Lower lobe of right lung (tissue), 2 donors: ENCODE measurements around the gene VHLL. TPM values are rescaled to one million over a fixed set of nuclear protein-coding genes. Genes with fewer than 3 reads are reported as not detected.

ENCODE experiments used
- ATAC-seq, 2 donors: fragments of 200-7000 bp; cut with Tn5 transposase; one replicate each; pipeline ENCODE4 v1.9.1; 2020 to 2022; ENCODE audit warnings: mild to moderate bottlenecking in 2 of 2, moderate library complexity in 2 of 2
- DNase-seq: peaks from one replicate; pipeline ENCODE4 v3.0.0-alpha.2; 2020
- H3K27ac ChIP-seq: fragments of 200-600 bp; one replicate; pipeline ENCODE4 v1.8.0; 2022
- H3K27me3 ChIP-seq: fragments of 200-600 bp; one replicate; pipeline ENCODE4 v1.8.0; 2022; ENCODE audit warnings: low read depth
- H3K36me3 ChIP-seq: fragments of 200-600 bp; one replicate; pipeline ENCODE4 v1.8.0; 2022; ENCODE audit warnings: mild to moderate bottlenecking
- H3K4me1 ChIP-seq: fragments of 200-600 bp; one replicate; pipeline ENCODE4 v1.8.0; 2022
- H3K4me3 ChIP-seq: fragments of 200-600 bp; one replicate; pipeline ENCODE4 v1.8.0; 2022; ENCODE audit warnings: mild to moderate bottlenecking
- H3K9me3 ChIP-seq: fragments of 200-600 bp; one replicate; pipeline ENCODE4 v1.8.0; 2022
- intact Hi-C: fragments of 100-400 bp; cut with DNase I; formaldehyde crosslinking; loops from one replicate; pipeline ENCODE4 v1.11.0; 2022
- total RNA-seq: library from RNA; stranded (reverse); fragmentation: NEBNext Ultra II Directional; extraction: Animal tissue kit (Norgen Biotek cat#: 25700); gene quantifications from one replicate; pipeline ENCODE4 v1.2.1, GENCODE V29; 2021
- TF ChIP-seq, protein P1 (sequence below): fragments of 200-600 bp; IDR thresholded peaks from one replicate; pipeline ENCODE4 v1.8.0; 2022; ENCODE audit warnings: antibody characterized with exemption, mild to moderate bottlenecking
- donor health status: DM: no; HTN: yes; CAD: no; lungs with severe emphysema.

Gene VHLL
- total RNA-seq, 1 donor from 2014 or later, result not detected

DNA sequence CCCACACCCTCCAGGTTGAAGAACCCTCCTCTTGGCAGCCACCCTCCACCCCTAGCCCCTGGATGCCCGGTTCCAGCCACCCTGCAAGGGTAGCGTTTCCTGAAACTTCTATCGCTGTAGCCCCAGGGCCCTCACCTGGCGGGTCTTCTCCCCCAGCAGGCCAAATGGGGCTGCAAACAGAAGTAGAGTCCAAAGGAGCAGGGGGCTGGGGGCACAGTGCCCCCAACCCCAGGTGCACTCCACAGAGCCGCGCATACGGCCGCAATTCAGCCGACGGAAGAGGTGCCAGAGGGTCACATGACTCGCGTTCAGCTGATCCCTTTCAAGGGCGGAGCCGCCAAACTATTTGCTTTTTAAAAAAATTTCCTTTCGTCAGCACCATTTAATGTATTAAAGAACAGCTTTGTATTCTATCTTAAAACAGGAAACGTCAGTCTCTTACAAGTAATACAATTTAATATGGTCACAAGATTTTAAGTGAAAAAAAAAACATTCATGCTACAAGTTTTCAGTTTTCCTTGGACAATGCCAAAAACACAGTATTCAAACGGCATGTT, 3.6 kb downstream of the VHLL start, which contains the start of gene GLMP:
Gene GLMP, minus strand, starts transcription at position 289 of the 557 bp plus-strand sequence. Its CDS starts 34 bp downstream, at position 255.
- TF ChIP-seq, protein P1, sequence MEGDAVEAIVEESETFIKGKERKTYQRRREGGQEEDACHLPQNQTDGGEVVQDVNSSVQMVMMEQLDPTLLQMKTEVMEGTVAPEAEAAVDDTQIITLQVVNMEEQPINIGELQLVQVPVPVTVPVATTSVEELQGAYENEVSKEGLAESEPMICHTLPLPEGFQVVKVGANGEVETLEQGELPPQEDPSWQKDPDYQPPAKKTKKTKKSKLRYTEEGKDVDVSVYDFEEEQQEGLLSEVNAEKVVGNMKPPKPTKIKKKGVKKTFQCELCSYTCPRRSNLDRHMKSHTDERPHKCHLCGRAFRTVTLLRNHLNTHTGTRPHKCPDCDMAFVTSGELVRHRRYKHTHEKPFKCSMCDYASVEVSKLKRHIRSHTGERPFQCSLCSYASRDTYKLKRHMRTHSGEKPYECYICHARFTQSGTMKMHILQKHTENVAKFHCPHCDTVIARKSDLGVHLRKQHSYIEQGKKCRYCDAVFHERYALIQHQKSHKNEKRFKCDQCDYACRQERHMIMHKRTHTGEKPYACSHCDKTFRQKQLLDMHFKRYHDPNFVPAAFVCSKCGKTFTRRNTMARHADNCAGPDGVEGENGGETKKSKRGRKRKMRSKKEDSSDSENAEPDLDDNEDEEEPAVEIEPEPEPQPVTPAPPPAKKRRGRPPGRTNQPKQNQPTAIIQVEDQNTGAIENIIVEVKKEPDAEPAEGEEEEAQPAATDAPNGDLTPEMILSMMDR, result no peak
- peak; percentile 62 to 74 for ATAC-seq
- Histone ChIP-seq H3K36me3 (peaks cover 11% of the 10 kb centered on the region), H3K9me3 (no peaks in the 10 kb centered on the region), H3K27ac (peak within 1 kb of the TSS; percentile 71), H3K27me3 (no peaks in the 10 kb centered on the region), H3K4me3 (peak within 1 kb of the TSS; percentile 87), H3K4me1 (peaks cover 22% of the 10 kb centered on the region)
- peak; percentile 79 for DNase-seq
- intact Hi-C loops, result no loop called here

DNA sequence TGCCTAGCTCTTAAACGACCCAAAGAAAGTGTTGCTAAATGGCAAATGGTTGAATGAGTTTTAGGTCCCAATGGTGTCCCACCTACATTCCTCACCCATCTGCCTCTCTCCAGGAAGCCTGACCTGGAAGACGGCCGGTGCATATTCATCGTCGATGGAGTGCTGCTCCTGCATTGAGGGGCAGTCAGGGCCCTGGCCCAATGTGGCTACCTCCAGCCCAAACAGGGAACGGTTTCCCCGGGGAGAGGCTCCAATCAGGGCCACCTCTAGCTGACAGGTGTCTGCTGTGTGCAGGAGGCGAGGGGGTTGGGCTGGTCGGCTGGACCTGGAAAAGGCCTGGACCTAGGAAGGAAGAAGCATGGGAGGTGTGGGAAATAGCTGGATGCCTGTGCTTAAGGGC, 5.2 kb downstream of the VHLL start:
- intact Hi-C loops, result no loop called here

DNA sequence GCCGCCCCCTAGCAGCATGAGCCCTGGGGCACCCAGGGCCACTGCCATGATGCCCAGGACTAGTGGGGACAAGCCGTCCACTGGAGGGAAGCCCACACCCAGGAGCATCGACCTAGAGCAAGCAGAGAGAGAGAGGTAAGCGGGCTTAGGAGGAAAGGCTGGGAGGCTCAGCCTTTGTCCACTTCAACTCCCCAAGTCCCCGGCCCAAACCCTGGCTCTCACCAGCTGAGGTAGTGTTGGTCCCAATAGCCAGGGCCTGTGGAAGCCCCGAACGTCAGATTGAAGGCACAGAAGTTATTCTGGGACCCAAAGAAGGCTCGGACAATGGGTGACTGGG, 6.0 kb downstream of the VHLL start:
- H3K36me3 ChIP-seq, result peaks cover 23% of the 10 kb centered on the region
- H3K27ac ChIP-seq, result no peak overlapping the region
- no peak for DNase-seq
- no peak for ATAC-seq
- intact Hi-C loops, result no loop called here
- TF ChIP-seq, protein P1, result no peak
- H3K4me1 ChIP-seq, result peaks cover 22% of the 10 kb centered on the region
- H3K27me3 ChIP-seq, result no peaks in the 10 kb centered on the region
- H3K9me3 ChIP-seq, result no peaks in the 10 kb centered on the region
- no peak overlapping the region for H3K4me3 ChIP-seq

More for the DNA sequence above, 5.2 kb downstream of the VHLL start:
- DNase-seq (no peak), ATAC-seq (no peak)
- peaks cover 22% of the 10 kb centered on the region for H3K4me1 ChIP-seq
- TF ChIP-seq, protein P1, result no peak
- H3K9me3 ChIP-seq, result no peaks in the 10 kb centered on the region
- H3K4me3 ChIP-seq, result no peak overlapping the region
- H3K27me3 ChIP-seq, result no peaks in the 10 kb centered on the region
- peaks cover 20% of the 10 kb centered on the region for H3K36me3 ChIP-seq
- H3K27ac ChIP-seq, result no peak overlapping the region

DNA sequence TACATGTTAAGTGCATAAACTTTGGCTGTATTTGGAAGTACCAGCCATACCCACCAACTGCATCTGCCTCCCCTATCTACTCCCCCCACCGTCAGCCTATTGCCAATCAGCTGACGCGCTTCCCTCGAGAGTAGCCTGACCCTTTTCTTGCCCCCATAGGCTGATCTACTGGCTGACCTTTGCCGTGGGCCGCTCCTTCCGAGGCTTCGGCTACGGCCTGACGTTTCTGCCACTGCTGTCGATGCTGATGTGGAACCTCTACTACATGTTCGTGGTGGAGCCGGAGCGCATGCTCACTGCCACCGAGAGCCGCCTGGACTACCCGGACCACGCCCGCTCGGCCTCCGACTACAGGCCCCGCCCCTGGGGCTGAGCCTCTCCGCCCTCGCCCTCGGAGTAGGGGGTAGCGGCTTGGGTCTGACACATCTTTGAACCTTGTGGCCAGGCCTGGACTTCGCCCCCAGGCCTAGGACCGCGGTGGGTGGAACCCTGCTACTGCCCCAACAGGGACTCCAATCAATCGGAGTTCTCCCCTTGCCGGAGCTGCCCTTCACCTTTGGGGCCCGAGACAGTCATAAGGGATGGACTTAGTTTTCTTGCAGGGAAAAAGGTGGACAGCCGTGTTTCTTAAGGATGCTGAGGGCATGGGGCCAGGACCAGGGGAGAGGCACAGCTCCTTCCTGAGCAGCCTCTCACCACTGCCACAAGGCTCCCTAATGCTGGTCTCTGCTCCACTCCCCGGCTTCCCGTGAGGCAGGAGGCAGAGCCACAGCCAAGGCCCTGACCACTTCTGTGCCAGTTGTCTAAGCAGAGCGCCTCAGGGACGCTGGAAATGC, 7.7 kb downstream of the VHLL start:
- TF ChIP-seq, protein P1, result no peak
- Histone ChIP-seq H3K27ac (peak overlapping the region; percentile 58), H3K4me3 (peak overlapping the region; percentile 49), H3K27me3 (no peaks in the 10 kb centered on the region), H3K4me1 (peaks cover 22% of the 10 kb centered on the region), H3K9me3 (no peaks in the 10 kb centered on the region), H3K36me3 (peaks cover 23% of the 10 kb centered on the region)
- intact Hi-C loops, result no loop called here
- peak; percentile 94 to 95 for ATAC-seq
- peak; percentile 93 for DNase-seq

DNA sequence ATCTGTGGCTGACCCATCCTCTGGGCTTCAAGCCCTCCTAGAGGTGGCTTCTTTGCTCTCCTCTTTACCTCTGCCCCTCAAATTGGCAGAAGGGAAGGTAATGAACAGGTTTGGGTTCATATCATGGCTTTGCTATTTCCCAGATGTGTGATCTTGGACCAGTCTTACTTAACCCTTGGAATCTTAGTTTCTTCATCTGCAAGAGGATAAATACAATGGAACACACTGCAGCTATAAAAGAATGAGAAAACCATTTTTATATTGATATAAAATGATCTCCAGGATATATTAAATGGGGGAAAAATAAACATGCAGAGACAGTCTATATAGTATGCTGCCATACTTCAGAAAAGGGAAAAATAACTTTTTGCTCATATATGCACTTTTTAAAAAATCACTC, 9.2 kb downstream of the VHLL start:
- Histone ChIP-seq H3K4me3 (no peak overlapping the region), H3K27me3 (no peaks in the 10 kb centered on the region), H3K9me3 (no peaks in the 10 kb centered on the region), H3K27ac (no peak overlapping the region), H3K4me1 (peaks cover 13% of the 10 kb centered on the region), H3K36me3 (peaks cover 23% of the 10 kb centered on the region)
- no peak for ATAC-seq
- intact Hi-C loops, result no loop called here
- TF ChIP-seq, protein P1, result no peak
- no peak for DNase-seq
